Measurements from ENCODE around the gene MRPS7.

- TF ChIP-seq CTCF (conservative IDR thresholded peaks at IDR 0.05; ENCODE audit: low read depth, low read length), result no peak
- TF ChIP-seq EZH2 (IDR thresholded peaks at IDR 0.05; ENCODE audit: borderline replicate concordance, low read depth, low read length, poor library complexity, severe bottlenecking), result no peak
These were observed 9.5 kb upstream of the MRPS7 start for GRCh38 chr17:75252039-75252816.

Measured in A673 (cell line).